Panc1 (cell line): ENCODE measurements around the gene SVOP.

Experiments
- POLR2AphosphoS5 ChIP-seq: IDR thresholded peaks from 2 replicates; pipeline ENCODE4 v1.6.1; 2012; ENCODE audit warnings: mild to moderate bottlenecking, low read depth, low read length, moderate library complexity
- TF ChIP-seq, protein P1 (sequence below): fragments of 450-650 bp; IDR thresholded peaks from 2 replicates; pipeline ENCODE4 v1.5.1; 2017; ENCODE audit warnings: mild to moderate bottlenecking

DNA sequence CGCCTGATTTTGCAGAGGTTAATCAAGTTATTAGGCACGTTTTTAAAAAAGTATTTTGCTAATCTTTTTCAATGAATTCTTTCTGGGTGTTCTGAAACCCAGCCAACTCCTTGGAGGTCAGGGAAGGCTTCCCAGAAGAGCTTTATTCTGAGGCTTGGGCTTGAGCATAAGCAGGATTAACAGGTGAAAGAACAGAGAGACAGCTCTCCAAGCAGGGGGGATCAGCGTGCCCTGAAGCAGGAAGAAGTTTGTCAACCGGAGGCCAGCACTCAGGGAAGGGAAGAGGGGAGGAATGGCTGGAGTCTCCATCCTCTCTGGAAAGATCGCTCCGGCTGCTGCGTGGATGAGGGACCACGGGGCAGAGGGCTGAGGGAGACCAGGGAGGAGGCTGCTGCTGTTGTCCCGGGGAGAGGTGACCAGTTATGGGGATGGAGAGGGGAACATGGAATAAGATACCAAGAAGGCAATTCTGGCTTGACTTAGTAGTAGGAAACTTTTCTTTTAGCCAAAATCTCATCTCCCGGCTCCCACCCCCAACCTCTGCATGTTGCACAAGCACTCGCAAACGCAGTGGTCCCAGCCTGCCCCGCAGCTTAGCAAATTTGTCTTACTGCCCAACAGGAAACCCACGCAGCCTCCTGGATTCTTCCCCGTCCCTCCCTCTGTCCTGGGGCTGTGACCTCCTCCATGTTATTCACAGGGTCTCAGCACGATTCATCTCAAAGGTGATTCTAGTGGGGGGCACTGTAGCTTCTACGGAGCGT, 162.4 kb downstream of the SVOP start:
- TF ChIP-seq, protein P1, sequence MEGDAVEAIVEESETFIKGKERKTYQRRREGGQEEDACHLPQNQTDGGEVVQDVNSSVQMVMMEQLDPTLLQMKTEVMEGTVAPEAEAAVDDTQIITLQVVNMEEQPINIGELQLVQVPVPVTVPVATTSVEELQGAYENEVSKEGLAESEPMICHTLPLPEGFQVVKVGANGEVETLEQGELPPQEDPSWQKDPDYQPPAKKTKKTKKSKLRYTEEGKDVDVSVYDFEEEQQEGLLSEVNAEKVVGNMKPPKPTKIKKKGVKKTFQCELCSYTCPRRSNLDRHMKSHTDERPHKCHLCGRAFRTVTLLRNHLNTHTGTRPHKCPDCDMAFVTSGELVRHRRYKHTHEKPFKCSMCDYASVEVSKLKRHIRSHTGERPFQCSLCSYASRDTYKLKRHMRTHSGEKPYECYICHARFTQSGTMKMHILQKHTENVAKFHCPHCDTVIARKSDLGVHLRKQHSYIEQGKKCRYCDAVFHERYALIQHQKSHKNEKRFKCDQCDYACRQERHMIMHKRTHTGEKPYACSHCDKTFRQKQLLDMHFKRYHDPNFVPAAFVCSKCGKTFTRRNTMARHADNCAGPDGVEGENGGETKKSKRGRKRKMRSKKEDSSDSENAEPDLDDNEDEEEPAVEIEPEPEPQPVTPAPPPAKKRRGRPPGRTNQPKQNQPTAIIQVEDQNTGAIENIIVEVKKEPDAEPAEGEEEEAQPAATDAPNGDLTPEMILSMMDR, result no peak
- TF ChIP-seq POLR2AphosphoS5, result no peak
